ENCODE measurements around the gene CIZ1. TPM values are rescaled to one million over a fixed set of nuclear protein-coding genes. Genes with fewer than 3 reads are reported as not detected.

The CIZ1 gene
- total and polyA plus RNA-seq, 2 of the 13 experiments (the other 11 are each of a cell fraction or from before 2014, with no cell fraction given) = 30.6 to 50.3 TPM

- DNase-seq (ENCODE audit: low spot score) (no peak), FAIRE-seq (no peak), ATAC-seq (no peak)
- in situ Hi-C loops (cut with HindIII; ENCODE audit: extremely low pct_ligation_motif_present, low pct_unique_long_range_greater_than_20kb) = no loop called here
- H3K9ac ChIP-seq (ENCODE audit: insufficient read depth, low read depth, low read length) = no peak overlapping the region
- intact Hi-C loops (cut with micrococcal nuclease; ENCODE audit: unreplicated experiment) = no loop called here
- TF ChIP-seq MBNL3 (CRISPR knock-in tag; conservative IDR thresholded peaks at IDR 0.05) (no peak), ZNF891 (CRISPR knock-in tag; IDR thresholded peaks at IDR 0.05) (no peak), ZNF17 (CRISPR knock-in tag; IDR thresholded peaks at IDR 0.05) (no peak), U2AF2 (IDR thresholded peaks at IDR 0.05; ENCODE audit: low read depth, low read length) (no peak)
- TF ChIP-seq, protein P1, sequence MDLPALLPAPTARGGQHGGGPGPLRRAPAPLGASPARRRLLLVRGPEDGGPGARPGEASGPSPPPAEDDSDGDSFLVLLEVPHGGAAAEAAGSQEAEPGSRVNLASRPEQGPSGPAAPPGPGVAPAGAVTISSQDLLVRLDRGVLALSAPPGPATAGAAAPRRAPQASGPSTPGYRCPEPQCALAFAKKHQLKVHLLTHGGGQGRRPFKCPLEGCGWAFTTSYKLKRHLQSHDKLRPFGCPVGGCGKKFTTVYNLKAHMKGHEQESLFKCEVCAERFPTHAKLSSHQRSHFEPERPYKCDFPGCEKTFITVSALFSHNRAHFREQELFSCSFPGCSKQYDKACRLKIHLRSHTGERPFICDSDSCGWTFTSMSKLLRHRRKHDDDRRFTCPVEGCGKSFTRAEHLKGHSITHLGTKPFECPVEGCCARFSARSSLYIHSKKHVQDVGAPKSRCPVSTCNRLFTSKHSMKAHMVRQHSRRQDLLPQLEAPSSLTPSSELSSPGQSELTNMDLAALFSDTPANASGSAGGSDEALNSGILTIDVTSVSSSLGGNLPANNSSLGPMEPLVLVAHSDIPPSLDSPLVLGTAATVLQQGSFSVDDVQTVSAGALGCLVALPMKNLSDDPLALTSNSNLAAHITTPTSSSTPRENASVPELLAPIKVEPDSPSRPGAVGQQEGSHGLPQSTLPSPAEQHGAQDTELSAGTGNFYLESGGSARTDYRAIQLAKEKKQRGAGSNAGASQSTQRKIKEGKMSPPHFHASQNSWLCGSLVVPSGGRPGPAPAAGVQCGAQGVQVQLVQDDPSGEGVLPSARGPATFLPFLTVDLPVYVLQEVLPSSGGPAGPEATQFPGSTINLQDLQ (CRISPR knock-in tag; IDR thresholded peaks at IDR 0.05) = no peak
- TF ChIP-seq, protein P2, sequence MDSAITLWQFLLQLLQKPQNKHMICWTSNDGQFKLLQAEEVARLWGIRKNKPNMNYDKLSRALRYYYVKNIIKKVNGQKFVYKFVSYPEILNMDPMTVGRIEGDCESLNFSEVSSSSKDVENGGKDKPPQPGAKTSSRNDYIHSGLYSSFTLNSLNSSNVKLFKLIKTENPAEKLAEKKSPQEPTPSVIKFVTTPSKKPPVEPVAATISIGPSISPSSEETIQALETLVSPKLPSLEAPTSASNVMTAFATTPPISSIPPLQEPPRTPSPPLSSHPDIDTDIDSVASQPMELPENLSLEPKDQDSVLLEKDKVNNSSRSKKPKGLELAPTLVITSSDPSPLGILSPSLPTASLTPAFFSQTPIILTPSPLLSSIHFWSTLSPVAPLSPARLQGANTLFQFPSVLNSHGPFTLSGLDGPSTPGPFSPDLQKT (CRISPR knock-in tag; IDR thresholded peaks at IDR 0.05; ENCODE audit: borderline replicate concordance) = no peak
- H4K20me1 ChIP-seq (ENCODE audit: insufficient read depth, low read length) = peaks cover 4% of the 10 kb centered on the region; the same call in 1 of the 2 replicates
- no peaks in the 10 kb centered on the region for H3K27me3 ChIP-seq (ENCODE audit: control insufficient read depth in 1 of 2, insufficient read depth in 2 of 2, low read length in 2 of 2)
- H3K79me2 ChIP-seq (ENCODE audit: insufficient read depth, low read length) = peaks cover 16% of the 10 kb centered on the region
- no peak overlapping the region for H3K27ac ChIP-seq (ENCODE audit: extremely low read length, insufficient read depth, low read length)
- 96% methylated on average over 5 of the region's 5 CpGs for WGBS (ENCODE audit: low lambda C conversion rate)
- ChIA-PET CTCF (ENCODE audit: low intra/inter-chr PET ratio, low total read pairs) (no interaction called here), POLR2A (interaction anchor here (1.2 kb wide), 1 partner anchor 38 kb away, joined by 3 read pairs; no protein-coding TSS in a partner anchor)
- H3K9me3 ChIP-seq (ENCODE audit: low read length) = no peaks in the 10 kb centered on the region
- no TSS peak for BruUV-seq (replicated peaks)
- peaks cover 5 to 38% of the 10 kb centered on the region in 2 experiments; a peak in 3 of 5 replicates for H3K36me3 ChIP-seq (replicated peaks in 1 of 2; ENCODE audit: control insufficient read depth in 1 of 2, insufficient read depth in 2 of 2, low read length in 2 of 2)
- no peak overlapping the region for H3K4me3 ChIP-seq (replicated peaks in 1 of 3; ENCODE audit: insufficient read depth in 1 of 3, low read depth in 2 of 3, low read length in 3 of 3)
- H3K4me1 ChIP-seq (ENCODE audit: insufficient read depth, low read length) = peaks cover 38% of the 10 kb centered on the region
- no peak overlapping the region for H3K4me2 ChIP-seq (ENCODE audit: low read depth, low read length)
- H2AFZ ChIP-seq (ENCODE audit: low read length) = no peak overlapping the region
These were observed 69.9 kb downstream of the CIZ1 start for GRCh38 chr9:128121466-128121810.

Measured in HepG2 (cell line).